GOT3 (cell line): ENCODE measurements around the gene PHLDA3.
A peak's percentile ranks its signal among the peaks of the same experiment; 100 is the strongest.
"Not testable (repeated sequence)": the region's sequence is repeated elsewhere in the genome, so short reads cannot be mapped to it uniquely, and the experiment has no call there.

Experiments used
- DNase-seq: peaks from one replicate; lab custom pipeline; 2025; ENCODE audit warnings: mixed read lengths; lab: John Stamatoyannopoulos, UW

The PHLDA3 gene

DNA sequence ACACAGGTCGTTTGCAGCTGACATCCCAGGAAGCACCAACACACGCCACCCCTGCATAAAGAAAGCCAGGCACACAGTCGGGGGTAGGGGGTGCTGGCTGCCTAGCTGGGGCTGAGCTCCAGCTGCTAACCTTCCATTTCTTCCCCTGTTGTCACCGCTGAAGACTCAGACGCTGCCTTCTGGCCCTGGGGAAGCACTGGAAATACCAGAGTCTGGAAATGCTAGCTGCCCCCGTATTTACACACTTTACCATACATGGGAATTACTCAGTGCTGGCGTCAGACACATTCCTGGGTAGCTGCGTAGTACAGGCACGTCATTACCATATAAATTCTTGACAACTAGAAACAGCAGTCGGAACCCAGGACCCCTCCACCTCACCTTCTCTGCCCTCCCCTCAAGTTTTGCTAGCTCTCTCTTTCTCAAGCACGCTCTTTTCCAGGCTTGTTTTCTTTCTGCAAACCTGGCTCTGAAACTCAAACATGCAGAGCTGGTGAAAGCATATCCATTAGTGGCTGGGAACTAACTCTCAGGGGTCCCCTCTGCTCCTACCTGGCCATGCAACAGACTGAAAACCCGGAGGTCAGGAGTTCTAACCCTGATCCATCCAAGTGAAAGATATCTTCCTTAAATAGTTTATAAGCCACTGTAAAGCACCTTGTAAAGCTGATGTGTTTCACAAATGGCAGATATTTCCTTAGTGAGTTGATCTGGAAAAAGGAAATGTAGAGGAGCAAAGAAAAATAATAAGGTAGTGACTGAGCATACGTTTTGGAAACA lies 34.6 kb upstream of the PHLDA3 start:
- DNase-seq: peak; percentile 81

DNA sequence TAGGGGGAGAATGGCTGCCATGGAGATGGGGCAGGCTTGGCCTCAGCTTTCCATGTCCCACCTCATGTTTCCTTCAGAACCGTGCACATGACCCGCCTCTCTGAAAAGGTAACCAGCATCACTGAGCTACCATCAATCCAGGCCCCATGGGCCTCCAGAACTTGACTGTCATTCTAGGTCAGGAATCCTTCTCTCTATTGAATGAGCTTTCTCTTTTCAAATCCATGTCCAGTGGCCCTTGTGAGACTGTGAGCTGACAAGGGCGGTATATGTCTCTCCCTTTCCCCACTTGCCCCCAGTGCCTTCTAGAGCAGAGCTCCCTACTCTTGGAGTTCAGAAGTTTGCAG lies 33.5 kb upstream of the PHLDA3 start:
- no peak for DNase-seq

DNA sequence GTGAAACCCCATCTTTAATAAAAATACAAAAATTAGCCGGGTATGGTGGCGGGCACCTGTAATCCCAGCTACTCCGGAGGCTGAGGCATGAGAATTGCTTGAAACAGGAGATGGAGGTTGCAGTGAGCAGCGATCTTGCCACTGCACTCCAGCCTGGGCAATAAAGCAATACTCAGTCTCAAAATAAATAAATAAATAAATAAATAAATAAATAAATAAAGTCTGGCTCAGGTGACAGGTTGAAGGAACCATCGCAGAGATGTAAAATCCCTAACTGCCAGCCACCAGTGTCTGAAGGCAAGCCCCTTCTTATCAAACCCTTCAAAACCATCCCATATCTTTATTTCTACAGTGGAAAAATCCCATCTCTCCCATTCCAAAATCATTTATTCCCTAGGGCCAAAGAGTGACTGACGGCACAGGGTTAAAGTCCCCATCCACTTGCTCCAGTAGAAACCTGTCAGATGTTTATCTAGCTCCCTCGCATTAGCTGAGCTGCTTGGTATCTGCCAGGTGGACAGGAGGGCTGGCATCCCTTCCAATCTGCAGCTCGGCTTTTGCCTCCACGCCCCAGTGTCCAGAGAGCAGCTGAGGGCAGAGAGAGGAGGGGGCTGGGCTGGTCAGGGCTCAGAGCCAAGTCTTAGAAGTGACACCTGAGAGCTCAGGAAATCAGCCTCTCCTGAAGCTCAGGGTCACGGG lies 33.0 kb upstream of the PHLDA3 start:
- no peak for DNase-seq

DNA sequence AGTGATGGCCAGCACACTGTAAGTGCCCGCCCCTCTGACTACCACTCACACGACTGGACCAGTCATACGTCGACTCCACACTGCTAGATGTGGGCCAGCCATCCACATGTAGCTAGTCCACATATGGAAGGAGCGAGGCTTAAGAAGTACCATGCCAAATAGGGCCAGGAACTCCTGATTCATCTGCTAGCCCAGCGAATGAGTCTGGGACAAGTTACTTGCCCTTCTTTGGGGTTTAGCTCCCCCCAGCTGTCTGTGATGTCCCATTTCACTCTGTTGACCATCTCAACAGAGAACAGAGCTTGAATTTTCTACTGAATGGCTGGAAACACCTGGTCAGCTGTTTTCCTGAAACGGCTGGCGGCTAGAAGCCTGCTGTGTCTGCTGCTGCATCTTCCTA lies 32.2 kb upstream of the PHLDA3 start:
- DNase-seq: no peak

DNA sequence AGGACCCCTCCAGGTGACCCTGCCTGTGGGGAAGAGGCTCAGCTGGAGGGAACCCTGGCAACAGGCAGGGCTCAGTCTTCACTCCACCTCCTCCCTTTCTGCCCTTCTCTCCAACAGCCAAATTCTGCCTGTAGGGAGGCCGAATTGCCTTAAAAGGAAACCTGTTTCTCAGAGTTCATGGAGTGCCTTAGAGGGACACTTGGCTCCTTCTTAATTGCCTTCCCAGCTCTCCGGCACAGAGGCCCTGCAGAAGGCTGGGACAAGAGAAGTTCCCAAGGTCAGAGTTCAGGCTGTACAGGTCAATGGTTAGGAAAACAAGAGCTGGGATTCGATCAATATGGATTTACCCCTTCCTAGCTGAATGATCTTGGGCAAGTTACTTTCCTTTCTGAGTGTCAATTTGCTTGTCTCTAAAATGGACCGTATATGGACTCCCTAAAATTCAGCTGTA lies 31.7 kb upstream of the PHLDA3 start:
- DNase-seq: no peak

DNA sequence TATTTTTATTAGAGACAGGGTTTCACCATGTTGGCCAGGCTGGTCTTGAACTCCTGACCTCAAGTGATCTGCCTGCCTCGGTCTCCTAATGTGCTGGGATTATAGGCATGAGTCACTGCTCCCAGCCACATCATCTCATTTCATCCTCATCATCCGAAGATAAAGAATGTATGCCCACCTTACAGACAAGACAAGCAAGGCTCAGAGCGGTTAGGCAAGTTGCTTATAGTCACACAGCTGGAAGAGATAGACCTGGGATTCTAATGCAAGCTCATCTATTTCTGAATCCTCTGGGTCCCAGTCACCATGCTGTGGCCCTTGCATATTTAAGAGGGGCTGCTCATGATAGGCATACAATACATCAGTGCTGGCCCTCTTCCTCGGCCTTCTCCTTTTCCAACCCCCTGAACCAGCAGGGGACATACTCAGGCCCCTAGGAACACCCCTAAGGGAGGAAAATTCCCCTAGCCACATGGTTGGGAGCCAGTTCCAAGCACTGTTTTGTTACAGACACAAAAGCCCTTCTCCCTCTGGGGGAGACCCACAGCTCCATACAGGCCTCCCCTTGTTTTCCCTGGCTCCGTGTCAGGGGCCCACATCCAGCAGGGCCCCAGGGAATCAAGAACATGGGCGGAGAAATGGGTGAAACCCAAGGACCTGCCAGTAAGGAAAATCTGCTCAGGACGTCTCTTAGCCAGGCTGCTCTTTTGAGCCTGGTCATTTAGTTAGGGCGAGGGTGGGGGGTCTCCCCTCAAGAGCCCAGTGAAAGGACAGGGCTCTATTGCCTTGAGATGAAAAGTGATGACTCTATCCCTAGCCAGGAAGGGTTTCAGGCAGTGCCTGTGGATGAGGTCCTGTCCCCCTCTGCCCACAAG lies 31.0 kb upstream of the PHLDA3 start:
- no peak for DNase-seq

DNA sequence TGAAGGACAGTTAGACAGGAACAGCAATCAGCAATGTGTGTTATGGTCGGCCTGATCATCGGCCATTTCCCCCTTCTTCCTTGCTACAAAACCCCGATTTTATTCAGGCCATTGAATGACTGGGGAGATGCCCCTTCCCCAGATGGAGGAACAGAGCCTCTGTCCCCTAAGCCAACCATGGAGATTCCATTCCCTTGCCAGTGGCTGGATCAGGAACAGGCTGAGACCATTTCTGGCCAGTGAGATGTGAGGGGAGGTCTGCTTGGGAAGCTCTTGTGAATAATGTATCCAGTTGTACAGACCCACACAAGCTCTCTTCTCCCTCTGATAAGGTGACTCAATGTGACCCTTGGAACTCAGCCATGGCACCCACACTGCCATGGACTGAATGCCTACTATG lies 30.2 kb upstream of the PHLDA3 start:
- no peak for DNase-seq

DNA sequence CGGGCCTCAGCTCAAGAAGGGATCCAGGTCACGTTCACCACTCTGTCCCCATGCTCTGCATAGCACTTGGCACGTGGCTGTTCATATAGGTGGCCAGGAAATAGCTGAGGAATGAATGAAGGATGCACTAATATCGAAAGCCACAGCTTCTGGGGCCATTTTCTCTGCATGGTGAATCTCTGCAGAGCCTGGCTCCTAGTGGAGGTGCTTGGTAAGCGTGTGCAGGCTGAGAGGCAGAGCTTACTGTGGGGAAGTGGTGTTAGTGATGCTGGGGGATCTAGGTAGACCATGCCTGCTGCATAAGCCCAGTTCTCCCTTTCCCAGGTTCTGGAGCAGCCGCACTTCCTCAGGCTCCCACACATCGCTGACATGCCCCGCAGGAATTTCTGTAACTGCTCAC lies 29.6 kb upstream of the PHLDA3 start:
- no peak for DNase-seq

DNA sequence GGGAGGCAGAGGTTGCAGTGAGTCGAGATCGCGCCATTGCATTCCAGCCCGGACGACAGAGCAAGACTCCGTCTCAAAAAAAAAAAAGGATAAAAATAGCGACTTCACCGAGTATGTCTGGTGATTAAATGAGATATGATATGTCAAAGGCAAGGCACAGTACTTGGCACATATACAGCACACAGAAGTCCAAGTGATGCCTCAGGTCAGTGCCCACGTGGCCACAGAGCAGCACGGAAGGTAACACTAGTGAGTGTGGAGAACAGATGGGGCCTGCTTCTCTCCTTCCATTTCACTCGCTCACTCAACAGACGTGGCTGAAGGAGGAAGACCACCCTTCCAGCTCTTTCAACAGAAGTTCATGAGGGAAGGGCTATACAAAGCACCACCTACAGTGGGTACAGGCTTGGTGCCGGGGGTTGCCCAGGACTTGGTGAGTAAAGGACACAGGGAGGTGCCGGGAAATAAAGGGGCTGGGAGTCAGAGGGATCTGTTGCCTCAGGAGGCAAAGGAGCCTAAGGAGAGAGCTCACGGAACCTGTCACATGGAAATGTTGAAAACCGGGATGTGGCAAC lies 29.0 kb upstream of the PHLDA3 start:
- no peak for DNase-seq

DNA sequence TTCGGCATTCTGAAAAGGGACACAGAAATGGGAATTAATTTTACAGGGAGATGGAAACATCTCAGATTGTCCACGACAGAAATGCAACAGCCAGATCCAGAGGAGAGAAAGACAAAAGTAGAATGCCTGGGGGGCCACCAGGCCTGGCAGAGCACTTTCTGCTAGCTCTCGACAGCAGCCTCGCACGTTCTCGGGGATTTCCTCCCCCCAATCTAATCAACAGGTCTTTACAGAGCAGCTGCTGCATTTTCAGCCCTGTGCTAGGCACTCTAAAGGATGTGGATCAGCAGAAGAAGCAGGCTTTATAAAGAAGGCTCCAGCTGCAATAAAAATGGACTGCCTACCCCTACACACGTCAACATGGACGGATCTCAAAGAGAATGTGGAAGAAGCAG lies 27.3 kb upstream of the PHLDA3 start:
- no peak for DNase-seq

DNA sequence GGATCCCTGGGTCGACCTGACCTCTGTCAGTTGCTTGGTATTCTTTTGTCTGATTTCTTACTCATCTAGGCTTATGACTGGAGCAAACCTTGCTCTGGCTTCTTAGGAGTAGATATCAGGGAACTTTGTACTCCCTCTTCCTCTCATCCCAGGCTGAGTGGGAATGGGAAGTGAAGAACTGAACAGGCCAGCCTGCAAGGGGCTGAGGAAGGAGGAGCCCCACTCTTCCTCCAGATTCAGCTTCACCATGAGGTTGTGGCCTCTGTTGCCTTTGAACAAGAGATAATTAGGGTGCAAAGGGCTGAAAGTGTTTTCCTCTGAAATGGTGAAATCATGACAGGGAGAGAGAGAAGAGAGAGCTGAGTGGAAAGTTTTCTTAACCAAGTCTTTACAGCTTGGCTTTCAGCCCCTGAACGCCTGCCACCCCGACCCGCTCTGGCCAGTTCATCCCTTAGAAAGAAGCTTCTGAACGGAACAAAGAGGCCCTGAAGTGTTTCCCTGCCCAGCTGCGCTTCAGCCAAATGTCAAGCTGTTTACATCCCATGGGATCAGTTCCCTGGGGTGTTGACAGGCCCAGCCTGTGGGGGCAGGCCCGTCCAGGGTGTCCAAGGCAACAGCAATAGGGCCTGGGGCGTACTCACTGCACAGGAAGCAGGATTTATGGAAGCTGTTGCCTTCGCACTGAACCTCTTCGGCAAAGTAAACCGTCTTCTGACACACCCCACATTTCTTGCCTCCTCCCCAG lies 26.7 kb upstream of the PHLDA3 start:
- DNase-seq: no peak

DNA sequence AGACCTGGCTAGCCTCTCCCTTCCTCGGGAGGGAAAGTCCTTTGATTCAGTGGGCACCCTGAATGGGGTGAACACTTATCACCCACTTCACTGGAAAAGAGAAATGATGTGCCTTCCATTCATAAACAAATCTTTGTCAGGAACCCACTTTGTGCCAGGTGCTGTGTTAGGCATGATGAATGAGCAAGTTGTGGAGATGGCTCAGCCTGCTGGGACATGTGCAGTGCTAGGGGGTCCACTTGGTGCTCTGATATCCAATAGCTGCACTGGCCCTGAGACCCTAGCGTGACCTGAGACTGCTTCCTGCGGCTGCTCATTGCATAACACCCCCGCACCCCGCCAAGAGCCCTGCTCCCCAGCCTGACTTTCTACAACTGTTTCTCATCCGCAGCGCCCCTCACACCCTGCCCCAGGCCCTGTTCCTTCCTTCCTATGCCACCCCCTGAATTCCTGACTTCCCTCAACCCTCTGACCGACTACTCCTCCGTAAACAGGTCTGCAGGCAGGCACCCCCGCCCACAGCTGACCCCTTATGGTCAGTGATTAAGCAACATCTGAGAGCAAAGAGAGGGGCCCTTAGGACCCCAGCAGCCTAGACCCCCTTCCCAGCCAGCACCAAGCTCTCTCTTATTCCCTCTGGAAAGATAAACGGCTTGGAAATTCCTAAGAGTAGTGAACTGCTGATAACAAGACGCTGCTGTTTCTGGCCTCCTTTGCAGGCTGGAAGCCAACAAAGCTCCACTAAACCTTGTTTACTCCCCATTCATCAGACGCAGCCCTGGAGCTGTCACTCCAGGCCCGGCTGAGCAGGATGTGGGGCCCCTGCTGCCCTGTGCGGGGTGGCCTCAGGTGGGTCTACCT lies 25.0 kb upstream of the PHLDA3 start:
- no peak for DNase-seq

DNA sequence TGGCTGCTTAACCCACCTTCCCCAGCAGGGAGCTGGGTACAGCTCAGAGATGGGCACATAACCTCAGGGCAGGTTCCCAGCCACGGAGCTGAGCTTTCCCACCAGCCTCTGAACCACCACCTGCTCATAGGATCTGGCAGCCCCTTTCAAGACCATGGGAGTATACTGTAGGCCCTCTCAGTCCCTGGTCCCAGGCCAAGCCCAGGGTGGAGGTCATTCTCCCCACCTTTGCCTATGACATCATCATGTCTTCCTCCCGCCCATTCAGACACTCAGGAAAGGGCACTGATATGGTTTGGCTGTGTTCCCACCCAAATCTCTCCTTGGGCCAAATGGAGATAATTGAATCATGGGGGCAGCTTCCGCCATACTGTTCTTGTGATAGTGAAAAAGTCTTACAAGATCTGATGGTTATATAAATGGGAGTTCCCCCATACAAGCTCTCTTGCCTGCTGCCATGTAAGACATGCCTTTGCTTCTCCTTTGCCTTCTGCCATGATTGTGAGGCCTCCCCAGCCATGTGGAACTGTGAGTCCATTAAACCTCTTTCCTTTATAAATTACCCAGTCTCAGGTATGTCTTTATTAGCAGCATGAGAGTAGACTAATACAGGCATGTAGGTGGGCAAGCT lies 24.2 kb upstream of the PHLDA3 start:
- DNase-seq: not testable (repeated sequence)

DNA sequence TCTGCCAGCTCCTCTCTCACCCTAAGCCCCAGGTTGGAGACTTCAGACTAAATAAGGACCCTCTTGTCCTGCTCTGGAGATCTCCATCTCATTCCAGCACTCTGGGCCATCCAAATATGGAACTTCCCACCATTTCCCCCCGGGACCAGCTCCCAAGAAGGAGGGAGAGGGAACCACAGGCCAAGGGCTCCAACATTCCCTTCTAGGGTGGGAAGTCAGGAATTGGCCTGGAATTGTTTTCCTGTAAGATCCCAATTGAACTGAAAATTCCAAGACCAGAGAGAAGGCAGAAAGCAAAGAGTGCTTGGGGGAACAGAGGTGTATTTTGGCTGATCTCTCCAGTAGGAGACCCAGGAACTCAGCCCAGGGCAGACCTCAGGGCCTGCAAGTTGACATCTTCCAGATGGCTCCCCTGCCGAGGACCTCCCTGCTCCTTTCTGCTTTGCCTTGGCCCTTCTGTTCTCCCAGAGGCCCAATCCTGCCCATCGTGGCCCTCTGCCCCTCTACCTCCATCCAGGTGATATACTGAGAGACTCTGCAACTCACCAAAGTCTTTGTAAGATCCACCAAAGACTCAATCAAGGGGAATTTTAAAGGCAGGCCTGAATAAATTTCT lies 23.0 kb upstream of the PHLDA3 start:
- no peak for DNase-seq

DNA sequence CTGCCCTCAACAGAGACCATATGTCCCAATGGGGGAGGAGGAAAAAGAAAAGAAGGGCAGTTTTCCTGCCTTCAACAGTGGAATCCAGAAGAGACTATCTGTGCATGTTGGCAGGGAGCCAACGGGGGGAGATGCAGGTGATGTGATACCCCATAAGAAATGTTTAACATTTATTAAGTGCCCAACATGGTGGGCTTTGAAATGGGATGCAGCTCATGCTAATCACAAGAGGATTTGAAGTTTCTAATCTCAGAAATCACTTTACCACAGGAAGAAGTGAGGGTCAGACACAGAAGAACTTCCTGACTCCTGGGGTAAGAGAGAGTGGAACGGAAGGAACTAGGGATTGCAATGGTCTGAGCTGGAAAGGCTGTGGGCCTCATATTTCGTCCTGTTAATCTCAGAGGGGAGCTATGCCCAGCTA lies 21.7 kb upstream of the PHLDA3 start:
- DNase-seq: no peak

DNA sequence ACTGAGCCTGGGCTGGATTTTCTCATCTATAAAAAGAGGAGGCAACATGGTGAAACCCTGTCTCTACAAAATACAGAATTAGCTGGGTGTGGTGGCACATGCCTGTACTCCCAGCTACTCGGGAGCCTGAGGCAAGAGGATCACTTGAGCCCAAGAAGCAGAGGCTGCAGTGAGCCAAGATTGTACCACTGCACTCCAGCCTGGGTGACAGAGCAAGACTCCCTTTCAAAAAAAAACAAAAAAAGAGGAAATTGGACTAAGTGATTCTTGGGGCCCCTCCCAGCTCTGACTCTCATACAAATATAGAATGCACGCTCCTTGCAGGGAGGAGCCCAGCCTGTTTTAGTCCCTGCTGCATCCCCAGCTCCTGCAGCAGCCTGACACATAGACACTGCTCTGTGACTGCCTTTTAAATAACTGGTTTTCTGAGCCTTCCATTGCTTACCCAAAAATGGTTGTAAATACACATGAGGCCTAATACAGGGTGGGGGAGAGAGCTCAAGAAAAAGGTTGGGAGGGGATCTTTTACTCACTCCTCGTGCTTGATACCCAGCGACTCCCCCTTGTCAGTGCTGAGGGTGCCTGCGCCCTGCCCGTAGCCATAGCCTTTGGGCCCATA lies 20.8 kb upstream of the PHLDA3 start:
- no peak for DNase-seq

DNA sequence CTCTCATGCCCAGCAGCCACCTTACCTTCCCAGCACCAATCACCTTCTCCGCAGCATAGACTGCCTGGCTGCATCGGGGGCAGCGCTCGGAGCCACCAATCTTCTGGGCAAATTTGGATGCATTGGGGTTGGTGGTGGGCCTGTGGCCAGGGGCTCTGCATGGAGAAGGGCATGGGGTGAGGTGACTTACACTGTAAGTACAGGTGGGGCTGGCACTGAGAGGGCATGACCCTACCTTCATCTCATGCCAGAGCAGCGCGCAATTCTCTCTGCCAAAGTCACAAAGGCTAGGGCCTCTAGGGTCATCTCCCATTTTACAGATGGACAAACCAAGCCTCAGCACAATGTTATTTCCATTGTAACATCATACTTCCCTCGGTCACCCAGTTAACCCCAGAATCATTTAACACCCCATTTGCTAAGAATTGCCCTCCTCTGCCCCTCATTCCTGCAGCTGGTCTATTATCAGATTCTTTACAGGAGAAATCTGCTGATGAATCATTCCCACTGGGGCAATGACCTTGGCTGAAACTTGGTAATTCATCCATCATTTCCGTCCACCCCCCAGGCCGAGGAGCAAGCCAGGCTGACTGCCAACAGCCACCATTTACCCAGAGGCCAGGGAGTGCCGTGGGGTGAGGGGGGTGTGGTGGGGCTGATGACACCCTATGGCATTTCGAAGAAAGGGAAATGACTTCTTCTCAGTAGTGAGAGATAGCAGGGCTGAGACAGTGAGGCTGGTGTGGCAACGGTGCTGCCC lies 20.0 kb upstream of the PHLDA3 start:
- peak; percentile 99 for DNase-seq

DNA sequence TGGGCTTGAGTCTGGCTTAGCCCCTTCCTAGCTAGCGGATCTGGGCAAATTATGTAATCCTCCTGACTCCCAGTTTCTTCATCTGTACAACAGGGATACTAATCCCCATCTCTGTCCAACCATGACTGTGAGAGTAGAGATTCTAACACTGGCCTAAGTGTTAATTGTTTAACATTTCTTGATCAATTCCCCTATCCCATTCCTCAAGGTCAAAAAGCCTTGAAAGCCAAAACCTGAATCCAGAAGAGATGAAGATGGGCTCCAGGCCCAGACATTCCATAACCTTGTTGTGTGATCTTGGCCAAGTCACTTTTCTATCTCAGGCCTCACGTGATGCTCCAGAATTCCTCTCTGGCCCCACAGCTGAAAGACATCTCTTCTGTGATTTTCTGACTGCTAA lies 18.8 kb upstream of the PHLDA3 start:
- no peak for DNase-seq

DNA sequence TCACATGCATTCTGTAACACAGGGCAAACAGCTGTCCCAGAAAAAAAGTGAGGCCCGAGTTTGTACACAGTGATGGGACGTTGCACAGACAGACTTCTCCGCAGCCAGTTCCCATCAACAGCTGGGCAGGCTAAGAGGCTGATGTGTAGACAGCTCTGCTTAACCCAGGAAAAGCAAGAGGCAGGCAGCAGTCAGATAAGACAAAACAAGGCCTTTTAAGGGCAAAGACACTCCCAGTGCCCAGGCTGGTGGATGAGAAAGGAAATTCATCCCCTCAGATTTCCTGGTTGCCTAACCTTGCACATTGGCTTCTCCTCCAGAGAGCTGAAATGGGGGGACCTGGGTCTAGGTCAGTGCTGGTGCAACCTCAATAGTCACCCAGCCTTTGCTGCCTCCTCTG lies 17.2 kb upstream of the PHLDA3 start:
- no peak for DNase-seq
